CD14-positive monocyte (primary cell): ENCODE data around the gene HNRNPM. TPM values are rescaled to one million over a fixed set of nuclear protein-coding genes. Genes with fewer than 3 reads are reported as not detected.
"Not testable (repeated sequence)": the region's sequence is repeated elsewhere in the genome, so short reads cannot be mapped to it uniquely, and the experiment has no call there.

Source experiments
- DNase-seq, 3 donors: peaks; one replicate each; pipeline ENCODE4 v3.0.0-alpha.2; 2011 to 2022
- H2AFZ ChIP-seq: 2 replicates; pipeline ENCODE4 v1.6.0; 2012; ENCODE audit warnings: mild to moderate bottlenecking, low read depth, low read length, inconsistent platforms; ENCODE audit not compliant: insufficient read depth, poor library complexity, severe bottlenecking
- H3K27ac ChIP-seq, 2 donors: 1 replicate in 1 of 2; 2 replicates in 1 of 2; pipeline ENCODE4 v1.5.1; 2012 to 2013; ENCODE audit warnings: low read length in 2 of 2, control low read depth in 1 of 2, inconsistent platforms in 1 of 2, low read depth in 1 of 2, mild to moderate bottlenecking in 1 of 2
- H3K27me3 ChIP-seq, 2 donors: one replicate each; pipeline versions ENCODE4 v1.6.0 to v1.6.1; 2011 to 2013; ENCODE audit warnings: low read length in 2 of 2; ENCODE audit not compliant: control insufficient read depth in 2 of 2, insufficient read depth in 2 of 2
- H3K36me3 ChIP-seq, 2 donors: replicated peaks in 1 of 2; 1 replicate in 1 of 2; 2 replicates in 1 of 2; pipeline versions ENCODE4 v1.5.1 to v1.6.1; 2012 to 2013; ENCODE audit warnings: low read length in 2 of 2, control low read depth in 1 of 2, inconsistent platforms in 1 of 2, mild to moderate bottlenecking in 1 of 2; ENCODE audit not compliant: insufficient read depth in 2 of 2, control insufficient read depth in 1 of 2
- H3K4me1 ChIP-seq, 2 donors: 1 replicate in 1 of 2; 2 replicates in 1 of 2; pipeline versions ENCODE4 v1.5.1 to v1.6.1; 2012 to 2013; ENCODE audit warnings: low read length in 2 of 2, control low read depth in 1 of 2, inconsistent platforms in 1 of 2, mild to moderate bottlenecking in 1 of 2, moderate library complexity in 1 of 2; ENCODE audit not compliant: insufficient read depth in 2 of 2, control insufficient read depth in 1 of 2
- H3K4me2 ChIP-seq: replicated peaks from 2 replicates; pipeline ENCODE3; 2012; ENCODE audit warnings: low read length, moderate library complexity, mild to moderate bottlenecking; ENCODE audit not compliant: poor library complexity, severe bottlenecking; ENCODE audit errors: extremely low read depth
- H3K4me3 ChIP-seq, 3 experiments: fragments of 200-600 bp in 1 of 3; sonication (generic) in 1 of 3; replicated peaks in 1 of 3; 1 replicate in 2 of 3; 2 replicates in 1 of 3; pipeline ENCODE4 v1.5.1; 2011 to 2013; ENCODE audit warnings: low read length in 3 of 3, mild to moderate bottlenecking in 3 of 3, control low read depth in 2 of 3, low read depth in 2 of 3, inconsistent platforms in 1 of 3, moderate library complexity in 1 of 3
- H3K79me2 ChIP-seq: 2 replicates; pipeline ENCODE4 v1.6.0; 2012; ENCODE audit warnings: mild to moderate bottlenecking, control low read depth, inconsistent platforms, low read length, moderate library complexity; ENCODE audit not compliant: insufficient read depth
- H3K9ac ChIP-seq: 2 replicates; pipeline ENCODE4 v1.6.0; 2017; ENCODE audit warnings: low read length, mild to moderate bottlenecking; ENCODE audit not compliant: insufficient read depth, poor library complexity, severe bottlenecking
- H3K9me3 ChIP-seq, 2 donors: replicated peaks in 1 of 2; 1 replicate in 1 of 2; 2 replicates in 1 of 2; pipeline versions ENCODE4 v1.5.1 to v1.6.1; 2012 to 2013; ENCODE audit warnings: low read length in 2 of 2, control low read depth in 1 of 2; ENCODE audit not compliant: control insufficient read depth in 1 of 2, insufficient read depth in 1 of 2
- H4K20me1 ChIP-seq: 2 replicates; pipeline ENCODE4 v1.6.0; 2012; ENCODE audit warnings: mild to moderate bottlenecking, low read length, control low read depth, moderate library complexity; ENCODE audit not compliant: insufficient read depth
- H3K27ac Mint-ChIP-seq, 7 donors: one replicate each; pipeline ENCODE4 v1.8.0; 2020; ENCODE audit warnings: mild to moderate bottlenecking in 7 of 7, mixed read lengths in 7 of 7, moderate library complexity in 6 of 7, inconsistent platforms in 2 of 7
- H3K27me3 Mint-ChIP-seq, 3 donors: one replicate each; pipeline ENCODE4 v1.8.0; 2021 to 2022; ENCODE audit warnings: low read depth in 3 of 3, mild to moderate bottlenecking in 3 of 3, mixed read lengths in 3 of 3, moderate library complexity in 3 of 3, inconsistent platforms in 1 of 3
- H3K36me3 Mint-ChIP-seq, 2 donors: one replicate each; pipeline ENCODE4 v1.8.0; 2020; ENCODE audit warnings: mixed read lengths in 2 of 2, inconsistent platforms in 1 of 2, mild to moderate bottlenecking in 1 of 2
- H3K4me1 Mint-ChIP-seq: one replicate; pipeline ENCODE4 v1.8.0; 2020; ENCODE audit warnings: mild to moderate bottlenecking, mixed read lengths
- H3K4me3 Mint-ChIP-seq, 2 donors: one replicate each; pipeline ENCODE4 v1.8.0; 2020; ENCODE audit warnings: mild to moderate bottlenecking in 2 of 2, mixed read lengths in 2 of 2, moderate library complexity in 1 of 2
- H3K9me3 Mint-ChIP-seq, 7 donors: one replicate each; pipeline ENCODE4 v1.8.0; 2020 to 2022; ENCODE audit warnings: mixed read lengths in 7 of 7, mild to moderate bottlenecking in 6 of 7, moderate library complexity in 6 of 7, inconsistent platforms in 2 of 7
- CTCF ChIP-seq: fragments of 200-600 bp; IDR thresholded peaks from one replicate; pipeline ENCODE4 v1.8.0; 2022; ENCODE audit warnings: antibody characterized with exemption, mild to moderate bottlenecking
- WGBS: methylation state at CpG from one replicate; pipeline ENCODE4 v1.1.5; 2013; ENCODE audit warnings: missing lambda C conversion rate; ENCODE audit not compliant: insufficient coverage; 5-methylcytosine and 5-hydroxymethylcytosine counted together
- intact Hi-C, 2 donors: fragments of 100-400 bp; cut with micrococcal nuclease; formaldehyde crosslinking; loops; one replicate each; pipeline versions ENCODE4 v1.15.0 to v1.15.1; 2023
- polyA plus RNA-seq, 3 donors: library from polyadenylated mRNA; depleted of rRNA in 1 of 3; unstranded in 2 of 3; stranded (reverse) in 1 of 3; fragments of 300-500 nt in 2 of 3; fragments of >200 nt in 1 of 3; fragmentation: Illumina TruSeq in 2 of 3; gene quantifications; 1 replicate in 2 of 3; 2 replicates in 1 of 3; pipeline ENCODE4 v1.2.3, GENCODE V29; 2012 to 2021

Gene HNRNPM
- polyA plus RNA-seq, 3 donors, result 77.0 to 121 (median 116) TPM

DNA sequence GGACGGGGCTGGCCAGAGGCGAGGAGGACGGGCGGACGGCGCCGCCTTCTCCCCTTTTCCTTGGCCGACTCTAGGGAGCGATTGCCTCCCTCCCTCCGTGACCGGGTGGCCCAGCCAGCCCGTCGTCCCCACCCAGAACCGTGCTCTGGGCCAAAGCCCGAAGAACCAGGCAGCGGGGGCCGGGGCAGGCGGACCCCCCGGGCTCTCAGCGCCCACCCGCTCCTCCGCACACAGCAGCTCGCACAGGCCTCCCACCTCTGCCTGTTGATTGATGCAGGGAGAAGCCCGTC, 41.0 kb upstream of the HNRNPM start:
- Mint-ChIP-seq H3K27me3 (no peaks in the 10 kb centered on the region), H3K9me3 (no peaks in the 10 kb centered on the region), H3K4me3 (no peak overlapping the region), H3K4me1 (no peaks in the 10 kb centered on the region), H3K27ac (no peak overlapping the region), H3K36me3 (peaks cover 45 to 62% of the 10 kb centered on the region in 2 donors)
- WGBS, result 96% methylated on average over 17 of the region's 24 CpGs
- peaks cover 16% of the 10 kb centered on the region for H4K20me1 ChIP-seq
- no peak overlapping the region for H2AFZ ChIP-seq
- no peak overlapping the region for H3K27ac ChIP-seq
- H3K36me3 ChIP-seq, result peaks cover 40 to 57% of the 10 kb centered on the region in 2 donors
- no peak for DNase-seq
- H3K27me3 ChIP-seq, result no peaks in the 10 kb centered on the region
- TF ChIP-seq CTCF, result no peak
- H3K9ac ChIP-seq, result no peak overlapping the region
- H3K4me1 ChIP-seq, result no peaks in the 10 kb centered on the region
- peaks cover 9% of the 10 kb centered on the region for H3K79me2 ChIP-seq
- H3K4me2 ChIP-seq, result no peak overlapping the region
- intact Hi-C loops, result no loop called here
- no peaks in the 10 kb centered on the region for H3K9me3 ChIP-seq
- H3K4me3 ChIP-seq, result no peak overlapping the region

GRCh38 chr19:8404391-8405151, 40.2 kb upstream of the HNRNPM start:
- Mint-ChIP-seq H3K4me3 (no peak overlapping the region), H3K27me3 (no peaks in the 10 kb centered on the region), H3K9me3 (no peaks in the 10 kb centered on the region), H3K27ac (peak overlapping the region in 2 of 7 donors; percentile 31 to 76), H3K4me1 (no peaks in the 10 kb centered on the region), H3K36me3 (peaks cover 40 to 56% of the 10 kb centered on the region in 2 donors)
- Histone ChIP-seq H3K27me3 (no peaks in the 10 kb centered on the region), H3K36me3 (peaks cover 39 to 53% of the 10 kb centered on the region in 2 donors), H3K4me1 (no peaks in the 10 kb centered on the region), H3K79me2 (peaks cover 5% of the 10 kb centered on the region), H3K4me3 (no peak overlapping the region), H3K27ac (no peak overlapping the region), H3K9me3 (no peaks in the 10 kb centered on the region), H3K4me2 (no peak overlapping the region), H3K9ac (no peak overlapping the region), H4K20me1 (peaks cover 10% of the 10 kb centered on the region), H2AFZ (no peak overlapping the region)
- no peak for DNase-seq
- intact Hi-C loops, result no loop called here
- TF ChIP-seq CTCF, result no peak
- 94% methylated on average over 11 of the region's 18 CpGs for WGBS

DNA sequence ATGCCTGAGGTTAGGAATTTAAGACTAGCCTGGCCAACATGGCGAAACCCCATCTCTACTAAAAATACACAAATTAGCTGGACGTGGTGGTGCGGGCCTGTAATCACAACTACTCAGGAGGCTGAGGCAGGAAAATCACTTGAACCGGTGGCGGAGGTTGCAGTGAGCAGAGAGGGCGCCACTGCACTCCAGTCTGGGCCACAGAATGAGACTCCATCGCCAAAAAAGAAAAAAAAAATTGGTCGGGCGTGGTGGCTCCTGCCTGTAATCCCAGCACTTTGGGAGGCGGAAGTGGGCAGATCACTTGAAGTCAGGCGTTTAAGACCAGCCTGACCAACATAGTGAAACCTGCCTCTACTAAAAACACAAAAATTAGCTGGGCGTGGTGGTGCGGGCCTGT, 34.1 kb upstream of the HNRNPM start:
- not testable (repeated sequence) for H4K20me1 ChIP-seq, H3K27me3 Mint-ChIP-seq, H3K27ac Mint-ChIP-seq, H3K9ac ChIP-seq, H3K27ac ChIP-seq, H3K79me2 ChIP-seq, H3K9me3 Mint-ChIP-seq, H3K4me3 ChIP-seq, H3K4me3 Mint-ChIP-seq, H3K4me1 ChIP-seq, H3K36me3 ChIP-seq, H3K9me3 ChIP-seq, H3K36me3 Mint-ChIP-seq, H2AFZ ChIP-seq, H3K4me2 ChIP-seq, H3K27me3 ChIP-seq, DNase-seq
- WGBS, result 94% methylated on average over 6 of the region's 13 CpGs
- peaks cover 13% of the 10 kb centered on the region for H3K4me1 Mint-ChIP-seq
- intact Hi-C loops, result loop anchor here (5.0 to 10.0 kb wide), 4 partner anchors 37 to 167 kb away; partner anchors contain the start of genes MYO1F (in 1 of the 2) and ZNF414 (in 1 of the 2)
